ENCODE results near the gene DNM1.
"Not testable (repeated sequence)": the region's sequence is repeated elsewhere in the genome, so short reads cannot be mapped to it uniquely, and the experiment has no call there.

The DNM1 gene

GRCh38 chr9:128279088-128280073 is 76.2 kb downstream of the DNM1 start:
- not testable (repeated sequence) for DNase-seq (ENCODE audit: low spot score)

DNA sequence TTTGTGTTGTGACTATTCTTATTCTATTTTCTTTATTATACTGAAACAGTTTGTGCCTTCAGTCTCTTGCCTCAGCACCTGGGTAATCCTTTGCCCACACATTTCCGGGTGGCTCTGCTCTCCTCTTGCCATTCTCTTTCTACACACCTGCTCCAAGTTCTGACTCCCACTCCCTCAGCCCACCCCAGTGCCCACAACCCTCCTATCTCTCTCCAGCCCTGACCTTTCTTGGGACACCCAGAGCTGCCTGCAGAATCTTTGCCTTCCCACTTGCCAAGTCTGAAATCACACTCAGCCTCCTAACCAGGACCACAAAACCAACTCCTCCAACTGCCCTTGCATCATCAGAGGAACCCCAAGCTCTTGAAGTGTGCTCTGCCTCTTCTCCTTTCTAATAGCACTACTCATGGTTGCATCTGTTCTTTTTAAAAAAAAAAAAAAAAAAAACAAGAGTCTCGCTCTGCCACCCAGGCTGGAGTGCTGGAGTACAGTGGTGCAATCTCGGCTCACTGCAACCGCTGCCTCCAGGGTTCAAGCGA is 77.0 kb downstream of the DNM1 start:
- DNase-seq (ENCODE audit: low spot score) = no peak

DNA sequence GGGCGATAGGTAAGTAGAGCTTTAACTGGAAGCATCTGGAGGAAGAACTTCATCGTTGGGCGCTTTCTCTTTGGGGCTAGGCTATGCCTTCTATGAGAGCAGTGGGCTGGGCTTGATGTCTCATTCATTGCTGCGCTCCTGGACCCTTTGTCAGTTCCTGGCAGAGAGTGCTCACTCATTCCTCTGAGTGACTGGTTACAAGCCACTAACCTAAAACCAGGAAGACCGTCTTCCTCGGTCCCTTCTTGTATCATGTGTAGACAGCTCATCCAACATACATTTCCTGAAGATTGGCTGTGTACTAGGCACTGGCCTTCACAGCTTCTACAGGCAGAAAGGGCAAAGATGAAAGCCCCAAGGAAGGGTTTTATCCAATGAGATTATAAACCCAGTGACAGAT is 79.3 kb downstream of the DNM1 start:
- DNase-seq (ENCODE audit: low spot score) = no peak

DNA sequence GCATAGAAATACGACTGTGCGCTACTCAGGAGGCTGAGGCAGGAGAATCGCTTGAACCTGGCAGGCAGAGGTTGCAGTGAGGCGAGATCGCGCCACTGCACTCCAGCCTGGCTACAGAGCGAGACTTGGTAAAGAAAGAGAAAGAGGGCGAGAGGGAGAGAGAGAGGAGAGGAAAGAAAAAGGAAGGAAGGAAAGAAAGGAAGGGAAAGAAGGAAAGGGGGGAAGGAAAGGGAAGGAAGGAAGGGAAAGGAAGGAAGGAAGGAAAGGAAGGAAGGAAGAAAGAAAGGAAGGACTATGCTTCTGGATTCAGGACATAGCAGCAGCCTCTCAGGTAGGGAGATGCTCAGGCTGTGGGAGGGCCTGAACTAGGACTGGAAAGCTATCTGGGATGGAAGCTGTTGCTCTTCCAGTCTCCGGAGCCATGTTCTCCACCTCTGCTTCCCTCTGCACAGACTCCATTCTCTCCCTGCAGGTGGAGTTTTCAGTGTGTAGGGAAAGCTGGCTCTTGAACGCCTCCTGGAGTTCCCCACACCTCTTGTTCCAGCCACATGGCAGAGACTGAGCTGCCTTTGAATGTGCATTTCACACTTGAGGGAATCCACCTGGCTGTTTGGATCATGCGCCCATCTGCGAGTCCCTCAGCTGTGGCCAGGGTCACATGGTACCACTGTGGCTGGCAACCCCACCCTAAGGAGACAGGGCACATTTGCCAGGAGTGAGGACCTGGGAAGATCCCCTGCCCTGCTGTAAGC is 82.0 kb downstream of the DNM1 start:
- DNase-seq (ENCODE audit: low spot score) = no peak

DNA sequence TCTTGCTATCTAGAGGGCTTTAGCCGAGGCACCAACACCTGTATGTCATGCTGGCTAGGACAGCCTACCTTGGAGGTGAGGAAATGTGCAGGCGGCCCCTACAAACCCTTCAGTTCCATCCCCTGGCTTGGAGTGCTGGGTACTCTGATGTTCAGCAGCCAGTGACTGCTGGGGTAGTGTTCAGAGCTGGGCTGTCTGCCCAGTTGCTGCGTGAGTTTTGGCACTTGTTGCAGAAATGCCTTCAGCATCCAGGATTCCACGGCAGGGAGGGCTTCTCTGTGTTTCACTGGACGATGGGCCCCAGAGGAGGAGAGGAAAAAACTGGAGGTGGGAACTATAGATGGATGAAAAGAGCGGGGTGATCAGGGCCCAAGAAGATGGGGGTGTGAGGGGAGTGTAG is 83.3 kb downstream of the DNM1 start:
- DNase-seq (ENCODE audit: low spot score) = peak; percentile 91

- DNase-seq (ENCODE audit: low spot score) = no peak
These were observed 85.3 kb downstream of the DNM1 start for GRCh38 chr9:128288273-128289004.

DNA sequence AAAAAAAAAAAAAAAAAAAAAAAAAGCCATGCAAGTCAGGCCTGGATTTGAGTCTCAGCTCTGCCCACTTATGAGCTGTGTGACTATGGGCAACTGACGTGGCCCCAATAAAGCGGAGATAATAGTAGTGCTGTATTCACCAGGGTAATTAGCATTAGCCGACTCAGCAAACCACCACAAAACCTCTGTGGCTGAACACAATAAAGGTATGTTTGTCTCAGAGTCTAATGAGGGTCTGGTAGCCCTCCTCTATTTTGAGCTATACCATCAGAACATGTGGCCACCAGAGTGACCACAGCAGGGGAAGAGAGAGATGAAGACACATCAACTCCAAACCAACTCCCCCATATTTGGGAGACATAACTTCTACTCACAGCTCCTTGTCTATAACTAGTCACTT is 88.8 kb downstream of the DNM1 start:
- no peak for DNase-seq (ENCODE audit: low spot score)

DNA sequence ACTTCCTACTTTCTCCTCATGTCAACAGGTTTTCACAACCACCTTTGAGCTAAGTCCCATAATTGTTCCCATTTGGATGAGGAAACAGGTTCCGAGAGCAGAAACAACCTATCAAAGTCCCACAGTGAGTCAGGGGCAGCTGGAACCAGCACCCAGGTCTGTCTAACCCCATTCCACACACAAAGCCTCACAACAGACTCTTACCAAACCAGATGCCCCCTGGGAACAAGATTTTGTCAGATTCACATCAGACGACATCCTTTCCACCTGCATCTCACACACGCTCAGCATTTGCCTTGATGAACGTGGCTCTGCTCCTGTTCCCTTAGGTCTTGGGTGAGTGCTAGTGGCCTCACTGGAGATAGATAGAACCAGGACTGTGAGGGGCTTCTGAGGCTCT is 89.9 kb downstream of the DNM1 start:
- no peak for DNase-seq (ENCODE audit: low spot score)

DNA sequence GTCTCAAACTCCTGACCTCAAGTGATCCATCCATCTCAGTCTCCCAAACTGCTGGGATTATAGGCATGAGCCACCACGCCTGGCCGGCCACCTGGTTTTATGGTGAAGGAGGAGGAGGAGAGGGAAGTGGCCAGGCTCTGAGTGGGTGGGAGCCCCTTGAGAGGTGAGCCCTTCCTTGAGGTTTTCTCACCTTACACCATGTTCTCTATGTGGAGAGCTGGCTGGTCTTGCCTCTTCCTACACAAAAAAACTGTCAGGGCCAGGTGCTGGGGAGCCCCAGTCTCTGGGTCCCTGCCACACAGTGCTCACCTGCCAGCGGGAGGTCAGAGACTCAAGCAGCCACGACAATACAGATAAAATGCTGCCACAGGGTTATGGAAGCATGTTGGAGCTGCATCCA is 91.0 kb downstream of the DNM1 start:
- DNase-seq (ENCODE audit: low spot score) = no peak

- no peak for DNase-seq (ENCODE audit: low spot score)
These were observed 93.4 kb downstream of the DNM1 start for GRCh38 chr9:128296340-128297220.

DNA sequence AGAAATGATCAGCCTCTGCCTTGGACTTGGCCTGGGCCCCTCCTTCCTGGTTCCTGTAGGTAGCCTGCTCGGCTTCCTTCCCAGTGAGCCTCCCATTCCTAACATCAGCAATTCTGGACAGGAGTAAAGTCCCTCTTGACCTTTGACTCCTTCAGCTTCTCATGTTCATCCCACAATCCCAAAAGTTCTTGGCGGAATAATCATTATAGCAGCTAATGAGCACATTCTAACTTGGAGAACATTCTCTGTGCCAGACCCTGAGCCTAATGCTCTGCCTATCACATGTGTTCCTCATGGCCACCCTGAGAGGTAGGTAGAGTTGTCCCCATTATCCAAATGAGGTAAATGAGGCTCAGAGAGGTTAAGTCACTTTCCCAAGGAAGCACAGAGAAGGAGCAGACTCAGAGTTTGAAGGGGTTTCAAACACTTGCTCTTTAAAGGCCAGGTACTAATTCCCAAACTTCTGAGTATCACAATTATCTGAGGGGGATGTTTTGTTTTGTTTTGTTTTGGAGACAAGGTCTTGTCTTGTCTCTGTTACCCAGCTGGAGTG is 94.1 kb downstream of the DNM1 start:
- no peak for DNase-seq (ENCODE audit: low spot score)

DNA sequence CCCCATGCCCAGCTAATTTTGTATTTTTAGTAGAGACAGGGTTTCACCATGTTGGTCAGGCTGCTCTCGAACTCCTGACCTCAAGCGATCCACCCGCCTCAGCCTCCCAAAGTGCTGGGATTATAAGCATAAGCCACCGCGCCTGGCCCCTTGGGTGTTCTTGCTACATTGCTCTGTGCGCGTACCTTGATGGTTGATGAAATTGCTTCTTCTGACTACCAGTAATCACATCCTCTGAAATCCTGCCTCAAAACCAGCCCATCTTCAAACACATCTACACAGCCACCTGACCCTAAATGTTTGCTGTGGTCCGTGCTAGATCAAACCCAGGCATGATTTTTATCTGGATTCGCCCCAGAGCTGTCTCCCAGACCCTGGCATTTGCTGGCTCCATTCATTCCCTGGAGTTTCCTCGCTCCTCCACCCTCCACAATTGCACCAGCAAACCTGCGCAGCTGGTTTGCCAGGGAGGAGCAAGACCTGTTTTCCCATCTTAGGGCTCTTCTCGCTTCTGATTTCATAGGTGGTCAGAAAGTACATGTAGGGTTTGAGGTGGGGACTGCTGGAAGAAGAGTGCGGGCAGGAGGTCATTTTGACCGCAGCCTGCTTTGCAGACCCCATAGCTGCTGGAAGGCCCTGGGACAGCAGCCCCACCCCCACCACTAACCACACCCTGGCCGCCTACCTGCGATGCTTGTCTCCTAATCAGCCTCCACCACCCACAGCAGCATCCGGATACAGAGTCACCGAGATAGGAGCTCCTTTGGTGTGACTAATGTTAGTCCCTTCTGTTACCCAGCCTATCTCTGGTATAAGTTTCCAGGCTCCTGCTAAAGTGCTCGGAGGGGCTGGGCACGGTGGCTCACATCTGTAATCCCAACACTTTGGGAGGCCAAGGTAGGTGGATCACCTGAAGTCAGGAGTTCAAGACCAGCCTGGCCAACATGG is 95.6 kb downstream of the DNM1 start:
- DNase-seq (ENCODE audit: low spot score) = no peak

DNA sequence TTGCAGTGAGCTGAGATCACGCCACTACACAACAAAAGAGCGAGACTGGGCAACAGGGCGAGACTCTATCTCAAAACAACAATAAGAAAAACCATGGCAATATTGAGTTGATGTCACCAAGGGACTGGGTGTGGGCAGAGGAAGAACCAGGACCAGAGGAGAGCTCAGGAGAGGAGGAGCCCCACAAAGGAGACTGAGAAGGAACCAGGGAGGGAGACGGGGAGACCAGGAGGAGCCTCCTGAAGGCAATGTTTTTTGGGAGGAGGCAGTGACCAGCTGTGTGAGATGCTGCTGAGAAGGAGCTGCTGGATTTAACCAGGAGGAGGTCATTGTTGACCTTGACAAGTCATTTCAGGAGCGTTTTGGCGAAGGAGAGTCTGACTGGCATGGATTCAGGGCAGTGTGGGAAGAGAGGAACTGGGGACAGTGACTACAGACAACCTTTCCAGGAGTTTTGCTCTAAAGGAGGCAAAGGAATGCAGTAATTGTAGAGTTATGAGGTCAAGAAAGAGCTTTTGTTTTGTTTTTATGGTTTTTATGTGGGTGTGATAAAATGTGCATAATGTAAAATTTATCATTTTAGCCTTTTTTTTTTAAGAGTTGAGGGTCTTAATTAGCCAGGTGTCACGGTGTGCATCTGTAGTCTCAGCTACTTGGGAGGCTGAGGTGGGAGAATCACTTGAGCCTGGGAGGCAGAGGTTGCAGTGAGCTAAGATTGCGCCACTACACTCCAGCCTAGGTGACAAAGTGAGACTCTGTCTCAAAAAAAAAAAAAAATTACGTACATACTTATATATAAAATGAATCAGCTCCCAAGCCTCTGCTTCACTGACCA is 101.2 kb downstream of the DNM1 start:
- DNase-seq (ENCODE audit: low spot score) = no peak
